NB4 (cell line): Measurements from ENCODE around the gene PKNOX2.

Source experiments
- CTCF ChIP-seq: IDR thresholded peaks from one replicate; pipeline ENCODE4 v1.5.1; 2012; ENCODE audit warnings: low read depth, low read length
- MAX ChIP-seq: IDR thresholded peaks from 2 replicates; pipeline ENCODE4 v1.6.1; 2011; ENCODE audit warnings: low read depth, low read length
- POLR2A ChIP-seq: IDR thresholded peaks from 2 replicates; pipeline ENCODE4 v1.6.1; 2011; ENCODE audit warnings: mild to moderate bottlenecking; ENCODE audit not compliant: insufficient read length; ENCODE audit errors: extremely low read depth

- TF ChIP-seq MAX (no peak), CTCF (no peak), POLR2A (no peak)
These were observed 279.3 kb downstream of the PKNOX2 start for GRCh38 chr11:125443767-125444311.
